Ovary (tissue), 9 donors: Measurements from ENCODE around the gene SFT2D2. TPM values are rescaled to one million over a fixed set of nuclear protein-coding genes. Genes with fewer than 3 reads are reported as not detected.

Experiments
- DNase-seq, 5 donors: peaks; one replicate each; pipeline ENCODE4 v3.0.0-alpha.2; 2019 to 2020
- H3K27ac ChIP-seq, 2 donors: fragments of 200-600 bp; one replicate each; pipeline versions ENCODE4 v1.5.1 to v1.8.0; 2019 to 2022
- H3K27me3 ChIP-seq: fragments of 200-600 bp; one replicate; pipeline ENCODE4 v1.8.0; 2022
- H3K36me3 ChIP-seq: fragments of 200-600 bp; sonication (generic); one replicate; pipeline ENCODE4 v1.5.1; 2019
- H3K4me1 ChIP-seq: one replicate; pipeline ENCODE4 v1.8.1; 2013; ENCODE audit warnings: mild to moderate bottlenecking, moderate library complexity; ENCODE audit not compliant: insufficient read depth
- H3K4me3 ChIP-seq: fragments of 200-600 bp; sonication (generic); one replicate; pipeline ENCODE4 v1.5.1; 2017
- H3K9me3 ChIP-seq, 2 donors: fragments of 200-600 bp in 1 of 2; sonication (generic) in 1 of 2; one replicate each; pipeline versions ENCODE4 v1.5.1 to v1.8.1; 2013 to 2019; ENCODE audit warnings: mild to moderate bottlenecking in 1 of 2, moderate library complexity in 1 of 2
- EP300 ChIP-seq: sonication (generic); formaldehyde crosslinking; IDR thresholded peaks from one replicate; pipeline ENCODE4 v1.6.1; 2017; ENCODE audit warnings: antibody characterized with exemption
- POLR2A ChIP-seq: fragments of 450-650 bp; IDR thresholded peaks from one replicate; pipeline ENCODE4 v1.6.1; 2017; ENCODE audit warnings: antibody characterized with exemption, mild to moderate bottlenecking, moderate library complexity
- WGBS, 3 donors: extraction: QIAGEN DNeasy Blood & Tissue Kit in 1 of 3; methylation state at CpG; one replicate each; pipeline versions ENCODE4 v1.1.5 to v1.1.7; 2013 to 2017; 5-methylcytosine and 5-hydroxymethylcytosine counted together
- intact Hi-C, 4 donors: fragments of 100-400 bp; cut with DNase I; formaldehyde crosslinking; loops; one replicate each; pipeline versions ENCODE4 v1.11.0 to v1.15.1; 2022 to 2023
- polyA plus RNA-seq, 2 donors: library from polyadenylated mRNA; stranded (reverse); fragments of 200-250 nt in 1 of 2; fragments of 350-450 nt in 1 of 2; fragmentation: Illumina TruSeq in 1 of 2; extraction: RNeasy Lipid Tissue Mini Kit (QIAGEN cat#74804) in 1 of 2; gene quantifications; one replicate each; pipeline ENCODE4 v1.2.3, GENCODE V29; 2013 to 2014
- total RNA-seq, 7 donors: library from RNA; depleted of rRNA in 2 of 7; stranded (reverse); fragments of >200 nt in 2 of 7; fragmentation: NEBNext Ultra II Directional in 3 of 7; extraction: Animal tissue kit (Norgen Biotek cat#: 25700) in 3 of 7; gene quantifications; one replicate each; pipeline versions ENCODE4 v1.1.0 to v1.2.4, GENCODE V29; 2016 to 2023
- TF ChIP-seq, protein P1 (sequence below), 3 donors: fragments of 450-650 bp in 2 of 3; fragments of 200-600 bp in 1 of 3; IDR thresholded peaks; one replicate each; pipeline versions ENCODE4 v1.5.1 to v1.8.0; 2016 to 2022; ENCODE audit warnings: antibody characterized with exemption in 3 of 3, mild to moderate bottlenecking in 1 of 3
- donor health status: DM: no; HTN: no; CAD: no; lungs with moderate emphysema.
- donor health status: DM: no; HTN: no; CAD: no.
- donor health status: Bipolar disorder and iron deficiency.
- donor health status: DM: yes; HTN: yes; CAD: no.
- donor health status: DM: no; HTN: no; CAD: no.
- donor health status: DM: yes; HTN: yes; CAD: no.

SFT2D2 gene
- total and polyA plus RNA-seq, 9 donors, result 12.6 to 102 (median 68.2) TPM

DNA sequence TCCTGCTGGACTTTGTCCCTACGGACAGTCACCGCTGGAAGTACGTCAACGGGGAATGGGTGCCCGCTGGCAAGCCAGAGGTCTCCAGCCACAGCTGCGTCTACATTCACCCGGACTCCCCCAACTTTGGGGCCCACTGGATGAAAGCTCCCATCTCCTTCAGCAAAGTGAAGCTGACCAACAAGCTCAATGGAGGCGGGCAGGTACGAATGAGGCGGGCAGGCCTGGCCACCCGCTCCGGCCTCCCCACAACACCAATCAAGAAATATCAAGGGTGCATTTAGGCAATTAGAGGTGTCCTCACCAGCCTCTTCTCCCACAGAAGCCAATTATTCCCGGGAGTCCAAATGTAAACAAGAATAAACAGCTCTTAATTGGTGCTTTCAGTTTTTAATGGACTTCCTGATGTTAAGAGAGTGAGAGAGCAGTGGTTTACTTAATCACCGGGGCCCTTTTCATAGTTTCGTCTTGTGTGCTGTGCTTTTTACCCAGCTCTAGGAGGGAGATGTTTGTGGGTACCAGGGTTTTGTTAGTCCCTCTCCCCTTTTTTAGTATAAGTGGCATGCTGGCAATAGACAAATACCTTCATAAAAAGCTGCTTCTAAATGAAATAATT is 65.5 kb downstream of the SFT2D2 start:
- Histone ChIP-seq H3K9me3 (no peaks in the 10 kb centered on the region), H3K27me3 (no peaks in the 10 kb centered on the region), H3K4me3 (no peak overlapping the region), H3K36me3 (no peaks in the 10 kb centered on the region), H3K27ac (no peak overlapping the region), H3K4me1 (peaks cover 4% of the 10 kb centered on the region)
- intact Hi-C loops, result no loop called here
- WGBS, 3 donors, result 88 to 90% (median 90%) methylated on average over 15 of the region's 15 CpGs
- DNase-seq, result no peak
- TF ChIP-seq EP300 (no peak), POLR2A (no peak)
- TF ChIP-seq, protein P1, sequence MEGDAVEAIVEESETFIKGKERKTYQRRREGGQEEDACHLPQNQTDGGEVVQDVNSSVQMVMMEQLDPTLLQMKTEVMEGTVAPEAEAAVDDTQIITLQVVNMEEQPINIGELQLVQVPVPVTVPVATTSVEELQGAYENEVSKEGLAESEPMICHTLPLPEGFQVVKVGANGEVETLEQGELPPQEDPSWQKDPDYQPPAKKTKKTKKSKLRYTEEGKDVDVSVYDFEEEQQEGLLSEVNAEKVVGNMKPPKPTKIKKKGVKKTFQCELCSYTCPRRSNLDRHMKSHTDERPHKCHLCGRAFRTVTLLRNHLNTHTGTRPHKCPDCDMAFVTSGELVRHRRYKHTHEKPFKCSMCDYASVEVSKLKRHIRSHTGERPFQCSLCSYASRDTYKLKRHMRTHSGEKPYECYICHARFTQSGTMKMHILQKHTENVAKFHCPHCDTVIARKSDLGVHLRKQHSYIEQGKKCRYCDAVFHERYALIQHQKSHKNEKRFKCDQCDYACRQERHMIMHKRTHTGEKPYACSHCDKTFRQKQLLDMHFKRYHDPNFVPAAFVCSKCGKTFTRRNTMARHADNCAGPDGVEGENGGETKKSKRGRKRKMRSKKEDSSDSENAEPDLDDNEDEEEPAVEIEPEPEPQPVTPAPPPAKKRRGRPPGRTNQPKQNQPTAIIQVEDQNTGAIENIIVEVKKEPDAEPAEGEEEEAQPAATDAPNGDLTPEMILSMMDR (IDR thresholded peaks at IDR 0.05), result no peak

DNA sequence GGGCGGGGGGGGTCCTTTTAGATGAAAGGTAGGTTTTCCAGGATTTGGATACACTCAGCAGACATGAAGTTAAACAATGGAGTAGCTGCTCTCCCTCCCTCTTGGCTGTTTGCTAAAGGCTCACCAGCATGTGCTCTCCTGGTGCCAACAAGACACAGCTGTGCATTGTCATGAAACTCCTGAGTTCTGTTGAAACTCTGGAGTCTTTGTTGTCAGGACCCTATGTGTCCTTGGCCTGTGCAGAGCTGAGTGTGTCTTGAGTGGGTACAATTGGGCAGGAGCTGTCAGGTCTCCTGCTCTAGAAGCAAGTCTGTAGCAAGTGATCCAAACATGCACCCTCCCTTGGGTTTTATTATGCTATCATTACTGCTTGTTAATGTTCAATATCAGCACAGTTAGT is 67.6 kb downstream of the SFT2D2 start:
- H3K4me3 ChIP-seq, result no peak overlapping the region
- WGBS, 3 donors, result 60 to 74% (median 65%) methylated on average over 1 of the region's 1 CpG
- peaks cover 4% of the 10 kb centered on the region for H3K4me1 ChIP-seq
- no peak overlapping the region for H3K27ac ChIP-seq
- no peaks in the 10 kb centered on the region for H3K27me3 ChIP-seq
- TF ChIP-seq, protein P1 (IDR thresholded peaks at IDR 0.05), result no peak
- no peak for TF ChIP-seq POLR2A
- no peak for TF ChIP-seq EP300
- no peaks in the 10 kb centered on the region for H3K36me3 ChIP-seq
- H3K9me3 ChIP-seq, result no peaks in the 10 kb centered on the region
- intact Hi-C loops, result no loop called here
- DNase-seq, result no peak

DNA sequence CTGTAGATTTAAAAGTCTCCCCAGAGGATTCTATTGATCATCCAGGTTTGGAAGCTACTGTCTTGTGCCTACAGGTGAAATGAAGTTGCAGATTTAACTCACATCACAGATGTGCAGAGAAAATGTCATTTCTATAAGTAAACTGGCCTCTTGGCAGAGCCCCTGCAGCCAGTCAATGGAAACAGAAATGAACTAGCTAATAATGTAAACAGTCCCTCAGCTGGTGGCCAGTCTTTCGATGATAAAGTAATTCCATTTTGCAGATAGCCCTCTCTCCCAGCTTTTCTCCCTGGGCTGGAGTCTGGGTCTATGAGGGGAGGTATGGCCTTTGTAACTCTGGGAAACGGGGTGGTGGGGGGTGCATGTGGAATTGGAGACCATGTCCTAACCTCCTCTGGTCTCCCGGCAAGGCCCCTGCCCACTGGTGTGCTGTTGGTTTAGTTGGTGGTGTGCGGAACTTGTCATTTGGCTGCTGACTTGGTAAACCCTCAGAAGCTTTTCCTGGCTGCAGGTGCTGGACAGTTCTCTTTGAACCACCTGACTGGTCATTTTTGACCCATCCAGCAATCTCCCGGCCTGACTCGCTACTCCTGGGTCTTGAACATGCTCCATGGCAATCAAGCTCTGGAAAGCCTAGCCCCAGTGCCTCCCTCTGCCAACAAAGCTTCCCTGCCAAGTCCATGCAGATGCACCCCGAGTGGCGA is 69.8 kb downstream of the SFT2D2 start:
- Histone ChIP-seq H3K4me3 (no peak overlapping the region), H3K27ac (no peak overlapping the region), H3K27me3 (no peaks in the 10 kb centered on the region), H3K36me3 (no peaks in the 10 kb centered on the region), H3K9me3 (no peaks in the 10 kb centered on the region), H3K4me1 (peaks cover 4% of the 10 kb centered on the region)
- intact Hi-C loops, result no loop called here
- DNase-seq, result no peak
- TF ChIP-seq POLR2A (no peak), EP300 (no peak)
- TF ChIP-seq, protein P1 (IDR thresholded peaks at IDR 0.05), result no peak
- WGBS, 3 donors, result 84 to 90% (median 85%) methylated on average over 8 of the region's 8 CpGs

DNA sequence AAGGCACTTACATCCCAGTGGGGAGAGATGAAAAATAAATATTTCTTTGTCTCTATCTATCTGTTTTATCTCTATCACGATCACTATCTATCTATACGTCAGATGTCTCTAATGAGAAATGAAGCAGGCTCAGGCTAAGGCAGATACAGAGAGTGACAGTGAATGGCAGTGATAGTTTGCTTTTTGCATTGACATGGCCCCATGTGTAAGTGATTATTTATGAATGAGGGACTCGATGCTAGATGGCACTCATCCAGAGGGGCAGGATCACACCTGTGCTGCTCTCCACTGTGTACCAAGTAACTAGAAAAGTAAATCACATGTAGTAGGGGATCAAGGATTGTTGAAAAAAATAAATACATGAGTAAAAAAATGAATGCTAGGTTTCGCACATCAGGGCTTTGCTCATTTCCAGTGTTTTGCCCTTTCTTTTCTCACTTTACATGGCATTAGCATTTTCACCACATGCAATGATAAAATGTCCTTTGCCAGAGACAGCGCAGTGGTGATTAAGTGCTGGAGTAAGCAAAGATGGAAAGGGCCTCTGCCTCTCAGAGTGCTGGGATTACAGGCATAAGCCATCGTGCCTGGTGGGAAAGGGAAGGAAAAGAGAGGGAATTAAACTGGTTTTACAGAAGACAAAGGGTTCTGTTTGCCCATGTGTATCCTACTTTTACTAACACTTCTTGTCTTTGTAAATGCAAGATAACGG is 71.4 kb downstream of the SFT2D2 start:
- whole genome bisulfite sequencing, 3 donors, result 86 to 91% (median 88%) methylated on average over 7 of the region's 7 CpGs
- Histone ChIP-seq H3K36me3 (no peaks in the 10 kb centered on the region), H3K27ac (no peak overlapping the region), H3K9me3 (no peaks in the 10 kb centered on the region), H3K27me3 (no peaks in the 10 kb centered on the region), H3K4me3 (no peak overlapping the region), H3K4me1 (peaks cover 4% of the 10 kb centered on the region)
- no peak for TF ChIP-seq POLR2A
- TF ChIP-seq, protein P1 (IDR thresholded peaks at IDR 0.05), result no peak
- no peak for TF ChIP-seq EP300
- intact Hi-C loops, result no loop called here
- DNase-seq, result no peak
